GM03348 (cell line): ENCODE results near the gene MUS81.
"Not testable (repeated sequence)": the region's sequence is repeated elsewhere in the genome, so short reads cannot be mapped to it uniquely, and the experiment has no call there.

Experiments used
- DNase-seq: peaks from one replicate; pipeline ENCODE4 v3.0.0; 2012; ENCODE audit warnings: low spot score

MUS81 gene

DNA sequence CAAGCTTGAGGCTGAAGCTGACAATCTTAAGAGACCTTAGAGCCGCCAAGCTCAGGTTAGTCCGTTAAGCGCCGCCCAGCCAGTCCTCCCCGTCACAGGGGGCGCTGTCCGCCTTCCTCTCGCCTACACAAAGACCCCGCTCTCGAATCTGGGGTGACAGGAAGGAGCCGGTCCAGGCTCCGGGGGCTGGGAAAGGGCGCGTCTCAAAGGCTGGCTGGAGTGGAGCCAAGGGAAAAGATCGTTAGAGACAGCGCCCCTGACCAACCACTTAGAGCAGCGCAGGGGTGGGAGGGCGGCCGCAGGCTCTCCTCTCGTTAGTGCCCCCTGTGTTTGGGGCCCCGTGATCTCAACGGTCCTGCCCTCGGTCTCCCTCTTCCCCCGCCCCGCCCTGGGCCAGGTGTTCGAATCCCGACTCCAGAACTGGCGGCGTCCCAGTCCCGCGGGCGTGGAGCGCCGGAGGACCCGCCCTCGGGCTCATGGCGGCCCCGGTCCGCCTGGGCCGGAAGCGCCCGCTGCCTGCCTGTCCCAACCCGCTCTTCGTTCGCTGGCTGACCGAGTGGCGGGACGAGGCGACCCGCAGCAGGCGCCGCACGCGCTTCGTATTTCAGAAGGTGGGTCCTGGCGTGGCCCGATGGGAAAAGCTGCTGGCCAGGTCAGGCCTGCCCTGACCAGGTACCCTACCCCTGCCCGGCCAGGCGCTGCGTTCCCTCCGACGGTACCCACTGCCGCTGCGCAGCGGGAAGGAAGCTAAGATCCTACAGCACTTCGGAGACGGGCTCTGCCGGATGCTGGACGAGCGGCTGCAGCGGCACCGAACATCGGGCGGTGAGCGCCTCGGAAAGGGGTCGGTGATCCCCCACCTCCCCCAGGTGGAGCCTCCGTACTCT lies at the start of gene MUS81:
TSS of gene MUS81 (plus strand) at position 156 of the 887 bp plus-strand sequence. CDS start at position 477, 321 bp downstream.
- peak; percentile 92 for DNase-seq

DNA sequence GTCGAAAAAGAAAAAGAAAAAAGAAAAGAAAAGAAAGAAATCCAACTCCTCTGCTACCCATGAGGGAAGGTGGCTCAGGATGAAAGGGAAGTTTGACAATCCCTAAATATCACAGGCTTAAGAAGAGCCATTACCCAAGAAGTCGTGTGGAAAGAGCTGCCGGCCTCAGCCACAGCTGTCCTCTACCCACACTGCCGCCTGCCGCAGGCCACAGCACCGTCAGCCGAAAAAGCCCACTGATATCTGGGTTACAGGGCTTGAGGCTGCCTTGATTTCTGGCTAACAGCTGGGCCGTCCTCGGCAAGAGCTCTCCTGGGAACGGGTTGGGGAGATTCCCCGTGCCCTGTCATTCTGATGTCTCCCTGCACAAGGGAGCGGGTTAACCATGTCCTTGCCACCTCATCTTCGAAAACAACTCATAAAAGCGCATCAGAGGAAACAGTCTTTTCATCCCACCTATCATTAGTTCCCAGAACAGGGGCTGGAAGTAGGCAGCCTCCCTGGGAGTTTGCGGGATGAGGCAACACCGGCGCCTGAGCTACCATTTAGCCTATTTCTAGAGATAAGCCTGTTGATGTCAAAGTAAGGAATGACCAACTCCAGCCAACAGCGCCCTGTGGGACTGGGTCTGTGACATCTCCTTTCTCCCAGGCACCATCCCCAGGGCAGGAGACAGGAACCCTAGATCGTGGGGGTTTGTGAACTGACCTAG lies 48.3 kb upstream of the MUS81 start:
- DNase-seq = no peak

DNA sequence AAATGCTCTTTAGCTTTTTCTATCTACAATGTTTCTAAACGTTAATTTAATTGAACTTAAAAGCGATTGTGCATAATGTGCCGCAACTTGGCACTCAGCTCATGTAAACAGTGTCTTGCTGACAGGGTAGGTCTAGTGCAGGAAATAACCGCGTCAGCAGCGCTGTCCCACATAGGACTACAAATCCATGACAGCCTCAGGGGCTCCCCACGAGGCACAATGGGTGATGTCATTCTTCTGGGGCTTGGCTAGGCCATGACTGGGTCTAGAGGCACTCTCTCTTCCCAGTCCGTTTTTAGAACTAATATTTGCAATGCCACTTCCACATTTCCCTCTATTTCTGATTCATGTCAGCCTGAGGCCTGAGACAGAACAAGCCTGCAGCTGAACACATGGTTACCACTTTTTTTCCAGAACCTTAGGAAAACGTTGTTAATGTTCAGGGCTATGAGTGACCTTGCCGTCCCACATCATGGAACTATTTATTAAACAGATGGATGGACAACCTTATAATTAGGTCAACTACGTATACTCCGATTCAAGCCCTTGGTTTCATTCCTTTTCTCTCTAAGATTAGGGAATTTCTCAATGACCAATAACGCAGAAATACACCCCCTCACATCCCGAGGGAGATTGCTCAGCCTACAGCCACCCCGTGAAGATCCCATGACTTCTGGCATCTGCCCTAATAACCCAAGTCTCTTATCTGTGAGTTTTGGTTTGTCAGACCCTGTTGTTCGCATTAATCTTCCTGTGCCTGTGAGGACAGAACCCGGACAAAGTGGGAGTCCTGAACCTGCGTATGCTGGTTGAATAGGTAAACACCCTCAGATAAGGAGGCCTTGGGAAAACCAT lies 45.9 kb upstream of the MUS81 start:
- DNase-seq = no peak

DNA sequence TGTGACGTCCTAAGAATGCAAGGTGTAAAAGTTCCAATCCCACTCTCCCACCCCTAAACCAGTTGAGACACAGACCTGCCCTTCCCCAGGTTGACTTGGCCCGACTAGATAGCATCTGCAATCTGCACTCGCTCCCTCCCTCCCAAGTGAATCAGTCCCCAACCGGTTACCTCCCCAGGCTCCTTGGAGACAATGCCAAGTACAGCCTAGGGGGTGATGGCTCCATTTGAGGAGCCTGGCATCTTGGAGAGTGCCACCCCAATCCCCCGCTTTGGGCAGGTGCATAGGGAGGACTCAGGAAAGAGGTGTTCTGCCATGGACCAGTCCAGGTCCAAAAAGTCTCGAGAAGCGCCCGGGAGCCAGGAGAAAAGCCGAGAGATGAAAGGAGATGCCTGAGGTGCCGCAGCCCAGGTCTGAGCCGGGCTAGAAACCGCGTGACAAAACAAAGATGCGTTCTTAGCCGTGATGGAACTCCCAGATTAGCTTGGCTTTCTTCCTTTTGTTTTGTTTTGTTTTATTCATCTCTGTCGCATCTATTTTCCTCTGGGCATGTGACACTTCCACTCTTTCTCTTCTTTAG lies 45.2 kb upstream of the MUS81 start:
- no peak for DNase-seq

DNA sequence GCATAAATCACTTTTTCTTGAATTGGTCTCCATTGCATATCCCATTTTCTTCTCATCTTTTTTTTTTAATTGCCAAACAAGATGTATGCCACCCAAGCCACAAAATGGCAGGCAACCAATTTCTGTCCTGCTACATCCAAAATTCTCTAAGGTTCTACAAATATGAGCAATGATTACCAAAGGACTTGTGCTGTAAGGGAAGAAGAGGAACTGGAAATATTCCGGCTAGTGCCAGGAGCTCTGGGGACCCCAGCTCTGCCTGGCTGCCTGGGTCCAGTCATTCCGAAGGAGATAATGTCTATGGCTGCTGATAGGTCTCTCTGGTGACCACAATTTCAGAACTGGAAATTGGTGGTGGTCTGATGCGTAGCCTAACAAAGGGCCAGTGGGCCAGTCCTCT lies 43.5 kb upstream of the MUS81 start:
- no peak for DNase-seq

- peak; percentile 25 for DNase-seq
These were observed 42.9 kb upstream of the MUS81 start for GRCh38 chr11:65817312-65817834.

- DNase-seq = peak; percentile 98
These were observed 42.2 kb upstream of the MUS81 start for GRCh38 chr11:65817835-65818680.

DNA sequence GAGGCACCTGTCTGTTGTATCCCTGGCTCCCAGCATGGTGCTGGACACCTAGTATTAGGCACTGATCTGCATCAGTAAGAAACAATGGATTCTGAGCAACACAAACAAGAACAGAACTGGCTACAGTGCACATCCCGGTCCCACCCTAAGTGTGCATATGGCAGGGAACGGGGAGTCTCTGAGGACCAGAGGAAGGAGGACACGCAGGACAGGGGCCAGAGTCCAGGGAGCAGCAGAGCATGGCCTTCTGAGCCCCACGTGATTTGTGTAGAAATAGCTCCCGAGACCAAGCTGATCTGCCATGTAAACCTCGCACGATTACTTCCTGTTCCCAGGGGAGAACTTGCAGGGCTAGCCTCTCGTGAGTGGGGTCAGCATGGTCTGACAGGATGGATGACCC lies 39.1 kb upstream of the MUS81 start:
- no peak for DNase-seq

GRCh38 chr11:65822776-65823528 lies 37.3 kb upstream of the MUS81 start:
- DNase-seq = no peak

GRCh38 chr11:65826984-65827735 lies 33.1 kb upstream of the MUS81 start:
- no peak for DNase-seq

DNA sequence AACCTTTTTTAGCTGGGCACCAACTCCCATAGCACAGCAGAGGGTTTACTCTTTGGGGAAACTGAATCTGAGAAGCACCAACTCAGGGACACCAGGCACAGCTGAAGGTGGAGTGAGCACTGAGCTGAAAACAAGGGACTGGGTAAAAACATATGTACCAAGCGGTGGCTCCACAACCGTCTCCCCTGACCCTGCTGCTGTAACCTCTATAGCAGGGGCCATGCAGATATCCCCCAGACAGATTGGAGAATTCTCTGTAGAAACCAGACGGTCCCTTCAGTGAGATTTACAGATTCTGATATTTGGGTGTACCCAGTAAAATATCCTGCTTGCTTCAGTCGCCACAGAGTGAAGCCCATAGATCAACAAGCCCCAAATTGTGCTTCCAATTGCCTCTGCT lies 30.8 kb upstream of the MUS81 start:
- no peak for DNase-seq

DNA sequence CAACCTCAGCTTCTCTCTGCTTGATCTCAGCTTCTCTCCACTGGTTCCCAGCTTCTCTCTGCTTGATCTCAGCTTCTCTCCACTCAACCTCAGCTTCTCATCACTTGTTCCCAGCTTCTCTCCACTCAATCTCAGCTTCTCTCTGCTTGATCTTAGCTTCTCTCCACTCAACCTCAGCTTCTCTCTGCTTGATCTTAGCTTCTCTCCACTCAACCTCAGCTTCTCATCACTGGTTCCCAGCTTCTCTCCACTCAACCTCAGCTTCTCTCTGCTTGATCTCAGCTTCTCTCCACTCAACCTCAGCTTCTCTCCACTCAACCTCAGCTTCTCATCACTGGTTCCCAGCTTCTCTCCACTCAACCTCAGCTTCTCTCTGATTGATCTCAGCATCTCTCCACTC lies 28.0 kb upstream of the MUS81 start:
- DNase-seq = not testable (repeated sequence)

GRCh38 chr11:65833297-65834030 lies 26.8 kb upstream of the MUS81 start, which contains the start of gene SNX32:
TSS of gene SNX32 (plus strand) at chr11:65833963. CDS start at chr11:65834066, 103 bp downstream.
- DNase-seq = peak; percentile 99

DNA sequence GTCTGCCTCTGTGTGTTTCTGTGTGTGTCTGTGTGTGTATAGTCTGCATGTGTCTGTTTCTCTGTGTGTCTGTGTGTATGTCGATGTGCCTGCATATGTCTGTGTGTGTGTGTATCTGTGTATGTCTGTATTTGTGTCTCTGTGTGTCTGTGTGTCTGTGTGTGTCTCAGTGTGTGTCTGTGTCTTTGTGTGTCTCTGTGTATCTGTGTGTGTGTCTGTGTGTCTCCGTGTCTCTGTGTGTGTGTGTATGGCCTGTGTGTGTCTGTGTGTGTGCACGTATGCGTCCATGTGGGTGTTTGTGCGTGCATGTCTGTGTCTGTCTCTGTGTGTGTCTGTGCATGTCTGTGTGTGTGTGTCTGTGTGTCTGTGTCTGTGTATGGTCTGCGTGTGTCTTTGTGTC lies 26.0 kb upstream of the MUS81 start:
- no peak for DNase-seq

- no peak for DNase-seq
These were observed 18.1 kb upstream of the MUS81 start for GRCh38 chr11:65842144-65842543.

- no peak for DNase-seq
These were observed 16.4 kb upstream of the MUS81 start for GRCh38 chr11:65843811-65844210.

GRCh38 chr11:65844231-65844872 lies 15.9 kb upstream of the MUS81 start:
- no peak for DNase-seq

DNA sequence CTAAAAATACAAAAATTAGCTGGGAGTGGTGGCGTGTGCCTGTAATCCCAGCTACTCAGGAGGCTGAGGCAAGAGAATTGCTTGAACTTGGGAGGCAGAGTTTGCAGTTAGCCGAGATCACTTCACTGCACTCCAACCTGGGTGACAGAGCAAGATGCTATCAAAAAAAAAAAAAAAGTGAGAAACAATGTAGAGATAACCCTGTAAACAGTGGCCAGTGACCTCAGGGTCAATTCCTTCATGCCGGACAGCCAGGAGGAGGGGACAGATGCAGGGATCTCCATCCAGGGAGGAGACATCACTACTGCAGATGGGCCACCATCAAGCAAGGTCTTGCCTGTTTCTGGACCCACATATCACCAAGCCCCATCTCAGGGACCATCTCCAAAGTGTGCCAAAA lies 12.5 kb upstream of the MUS81 start:
- no peak for DNase-seq
